Stimulated activated naive B cell treated with anti-CD40 and anti-IgM and Interleukin-4, amounts not matched to agents 10 μg/mL and 1 μg/mL and 100 μg/mL, for 72 hours (primary cell): ENCODE results near the gene PACC1.

Experiments
- ATAC-seq, 2 donors: fragments of 150-1000 bp; cut with Tn5 transposase; replicated peaks; 2 replicates each; pipeline ENCODE4 v1.10.0; 2021; ENCODE audit warnings: moderate library complexity in 1 of 2
- DNase-seq: peaks from one replicate; pipeline ENCODE4 v3.0.0; 2021
- H3K27ac Mint-ChIP-seq: one replicate; pipeline ENCODE4 v1.8.0; 2022; ENCODE audit warnings: mild to moderate bottlenecking, mixed read lengths
- H3K27me3 Mint-ChIP-seq, 2 donors: one replicate each; pipeline ENCODE4 v1.8.0; 2022; ENCODE audit warnings: mixed read lengths in 2 of 2
- H3K36me3 Mint-ChIP-seq, 2 donors: one replicate each; pipeline ENCODE4 v1.8.0; 2022; ENCODE audit warnings: mixed read lengths in 2 of 2, mild to moderate bottlenecking in 1 of 2
- H3K4me1 Mint-ChIP-seq, 2 donors: one replicate each; pipeline ENCODE4 v1.8.0; 2022; ENCODE audit warnings: mixed read lengths in 2 of 2, mild to moderate bottlenecking in 1 of 2
- H3K4me3 Mint-ChIP-seq, 2 donors: one replicate each; pipeline ENCODE4 v1.8.0; 2022; ENCODE audit warnings: mild to moderate bottlenecking in 2 of 2, mixed read lengths in 2 of 2, moderate library complexity in 1 of 2
- H3K9me3 Mint-ChIP-seq, 2 donors: one replicate each; pipeline ENCODE4 v1.8.0; 2022; ENCODE audit warnings: mixed read lengths in 2 of 2, mild to moderate bottlenecking in 1 of 2

The PACC1 gene

GRCh38 chr1:212451416-212452322 lies 37.0 kb upstream of the PACC1 start:
- peaks cover 4 to 17% of the 10 kb centered on the region in 2 donors for H3K4me1 Mint-ChIP-seq
- peaks cover 0 to 9% of the 10 kb centered on the region in 2 donors for H3K36me3 Mint-ChIP-seq
- no peaks in the 10 kb centered on the region for H3K9me3 Mint-ChIP-seq
- DNase-seq: no peak
- no peaks in the 10 kb centered on the region for H3K27me3 Mint-ChIP-seq
- H3K27ac Mint-ChIP-seq: no peak overlapping the region
- no peak overlapping the region for H3K4me3 Mint-ChIP-seq
- no peak for ATAC-seq

- Mint-ChIP-seq H3K27ac (no peak overlapping the region), H3K4me3 (no peak overlapping the region), H3K27me3 (no peaks in the 10 kb centered on the region), H3K36me3 (peaks cover 7 to 15% of the 10 kb centered on the region in 2 donors), H3K4me1 (peaks cover 4 to 11% of the 10 kb centered on the region in 2 donors), H3K9me3 (no peaks in the 10 kb centered on the region)
- DNase-seq (no peak), ATAC-seq (no peak)
Observed at GRCh38 chr1:212450331-212450881, 35.7 kb upstream of the PACC1 start.

- no peaks in the 10 kb centered on the region for H3K9me3 Mint-ChIP-seq
- no peaks in the 10 kb centered on the region for H3K27me3 Mint-ChIP-seq
- peaks cover 0 to 3% of the 10 kb centered on the region in 2 donors for H3K4me1 Mint-ChIP-seq
- H3K4me3 Mint-ChIP-seq: no peak overlapping the region
- peak overlapping the region; percentile 56 for H3K27ac Mint-ChIP-seq
- DNase-seq: no peak
- H3K36me3 Mint-ChIP-seq: peaks cover 12 to 25% of the 10 kb centered on the region in 2 donors
- no peak for ATAC-seq
Observed at GRCh38 chr1:212447478-212447877, 32.8 kb upstream of the PACC1 start.

- DNase-seq: no peak
- no peak overlapping the region for H3K4me3 Mint-ChIP-seq
- H3K27ac Mint-ChIP-seq: no peak overlapping the region
- ATAC-seq: no peak
- H3K9me3 Mint-ChIP-seq: no peaks in the 10 kb centered on the region
- no peaks in the 10 kb centered on the region for H3K27me3 Mint-ChIP-seq
- H3K4me1 Mint-ChIP-seq: peaks cover 0 to 1% of the 10 kb centered on the region in 2 donors
- peaks cover 12 to 27% of the 10 kb centered on the region in 2 donors for H3K36me3 Mint-ChIP-seq
Observed at GRCh38 chr1:212446333-212446732, 31.6 kb upstream of the PACC1 start.

- Mint-ChIP-seq H3K4me1 (peaks cover 1 to 10% of the 10 kb centered on the region in 2 donors), H3K4me3 (no peak overlapping the region), H3K27me3 (no peaks in the 10 kb centered on the region), H3K9me3 (no peaks in the 10 kb centered on the region), H3K36me3 (peaks cover 12 to 27% of the 10 kb centered on the region in 2 donors), H3K27ac (no peak overlapping the region)
- ATAC-seq (no peak), DNase-seq (no peak)
Observed at GRCh38 chr1:212442408-212442807, 27.7 kb upstream of the PACC1 start.

GRCh38 chr1:212440419-212440818 lies 25.7 kb upstream of the PACC1 start:
- ATAC-seq: no peak
- H3K4me3 Mint-ChIP-seq: no peak overlapping the region
- H3K4me1 Mint-ChIP-seq: peaks cover 1 to 13% of the 10 kb centered on the region in 2 donors
- H3K27me3 Mint-ChIP-seq: no peaks in the 10 kb centered on the region
- H3K27ac Mint-ChIP-seq: no peak overlapping the region
- peaks cover 6 to 20% of the 10 kb centered on the region in 2 donors for H3K36me3 Mint-ChIP-seq
- no peak for DNase-seq
- no peaks in the 10 kb centered on the region for H3K9me3 Mint-ChIP-seq

- Mint-ChIP-seq H3K4me3 (no peak overlapping the region), H3K27ac (no peak overlapping the region), H3K27me3 (no peaks in the 10 kb centered on the region), H3K36me3 (peaks cover 3 to 12% of the 10 kb centered on the region in 2 donors), H3K9me3 (no peaks in the 10 kb centered on the region), H3K4me1 (peaks cover 6 to 24% of the 10 kb centered on the region in 2 donors)
- DNase-seq (no peak), ATAC-seq (no peak)
Observed at GRCh38 chr1:212438831-212439237, 24.1 kb upstream of the PACC1 start.

- ATAC-seq: no peak
- H3K27me3 Mint-ChIP-seq: no peaks in the 10 kb centered on the region
- H3K4me3 Mint-ChIP-seq: no peak overlapping the region
- H3K27ac Mint-ChIP-seq: no peak overlapping the region
- no peaks in the 10 kb centered on the region for H3K9me3 Mint-ChIP-seq
- no peak for DNase-seq
- peaks cover 3 to 6% of the 10 kb centered on the region in 2 donors for H3K36me3 Mint-ChIP-seq
- peaks cover 12 to 32% of the 10 kb centered on the region in 2 donors for H3K4me1 Mint-ChIP-seq
Observed at GRCh38 chr1:212437179-212437798, 22.6 kb upstream of the PACC1 start.

GRCh38 chr1:212434992-212435391 lies 20.3 kb upstream of the PACC1 start:
- ATAC-seq (no peak), DNase-seq (no peak)
- no peak overlapping the region for H3K27ac Mint-ChIP-seq
- H3K36me3 Mint-ChIP-seq: peaks cover 3 to 4% of the 10 kb centered on the region in 2 donors
- H3K4me3 Mint-ChIP-seq: no peak overlapping the region
- H3K27me3 Mint-ChIP-seq: no peaks in the 10 kb centered on the region
- peaks cover 19 to 41% of the 10 kb centered on the region in 2 donors for H3K4me1 Mint-ChIP-seq
- no peaks in the 10 kb centered on the region for H3K9me3 Mint-ChIP-seq

- no peak for DNase-seq
- Mint-ChIP-seq H3K27ac (peak overlapping the region; percentile 47), H3K36me3 (peaks cover 3 to 4% of the 10 kb centered on the region in 2 donors)
Observed at GRCh38 chr1:212433577-212434462, 19.1 kb upstream of the PACC1 start.

GRCh38 chr1:212432661-212433576 lies 18.2 kb upstream of the PACC1 start, which contains the start of gene NENF:
Gene NENF, plus strand, starts transcription at chr1:212432920. Its CDS starts 24 bp downstream, at chr1:212432944.
- peaks cover 3 to 4% of the 10 kb centered on the region in 2 donors for H3K36me3 Mint-ChIP-seq
- H3K27me3 Mint-ChIP-seq: no peaks in the 10 kb centered on the region
- DNase-seq (peak; percentile 72), ATAC-seq (peak; percentile 99 to 100)
- H3K4me1 Mint-ChIP-seq: peaks cover 19 to 41% of the 10 kb centered on the region in 2 donors
- no peaks in the 10 kb centered on the region for H3K9me3 Mint-ChIP-seq
- peak within 1 kb of the TSS; percentile 81 for H3K27ac Mint-ChIP-seq
- peak within 1 kb of the TSS; percentile 84 to 87 for H3K4me3 Mint-ChIP-seq

More at GRCh38 chr1:212433577-212434462, 19.1 kb upstream of the PACC1 start:
- Mint-ChIP-seq H3K9me3 (no peaks in the 10 kb centered on the region), H3K4me3 (peak overlapping the region; percentile 80 to 84), H3K4me1 (peaks cover 19 to 41% of the 10 kb centered on the region in 2 donors), H3K27me3 (no peaks in the 10 kb centered on the region)
- no peak for ATAC-seq

GRCh38 chr1:212432272-212432660 lies 17.6 kb upstream of the PACC1 start:
- peak overlapping the region; percentile 81 for H3K27ac Mint-ChIP-seq

GRCh38 chr1:212431644-212432043 lies 17.0 kb upstream of the PACC1 start:
- DNase-seq: no peak
- Mint-ChIP-seq H3K4me1 (peaks cover 19 to 36% of the 10 kb centered on the region in 2 donors), H3K27ac (no peak overlapping the region), H3K9me3 (no peaks in the 10 kb centered on the region), H3K36me3 (peaks cover 3 to 4% of the 10 kb centered on the region in 2 donors), H3K4me3 (peak overlapping the region in 1 of 2 donors; percentile 29), H3K27me3 (no peaks in the 10 kb centered on the region)
- no peak for ATAC-seq

More at GRCh38 chr1:212432272-212432660, 17.6 kb upstream of the PACC1 start:
- Mint-ChIP-seq H3K9me3 (no peaks in the 10 kb centered on the region), H3K4me3 (peak overlapping the region; percentile 73 to 87), H3K27me3 (no peaks in the 10 kb centered on the region), H3K36me3 (peaks cover 3 to 4% of the 10 kb centered on the region in 2 donors), H3K4me1 (peaks cover 19 to 37% of the 10 kb centered on the region in 2 donors)
- ATAC-seq: peak in 1 of 2 donors; percentile 5
- DNase-seq: no peak
